OCI-LY7 (cell line): ENCODE data around the gene MAGI1. TPM values are rescaled to one million over a fixed set of nuclear protein-coding genes. Genes with fewer than 3 reads are reported as not detected.
"Not testable (repeated sequence)": the region's sequence is repeated elsewhere in the genome, so short reads cannot be mapped to it uniquely, and the experiment has no call there.

Source experiments
- BruUV-seq: library from RNA; stranded (reverse); fragments of 400-500 nt; replicated peaks from 2 replicates; lab custom pipeline; 2021; lab: Mats Ljungman, UMichigan
- CTCF ChIA-PET: fragments of 300-600 bp; sonication (Branson Sonifier 250); formaldehyde crosslinking; loops from one replicate; lab custom pipeline; 2022; ENCODE audit warnings: antibody characterized with exemption; ENCODE audit not compliant: unreplicated experiment; lab: Charles Lee
- POLR2A ChIA-PET: fragments of 300-600 bp; sonication (Branson Sonifier 250); formaldehyde crosslinking; loops from one replicate; lab custom pipeline; 2022; ENCODE audit warnings: antibody characterized with exemption; lab: Charles Lee
- DNase-seq: peaks from one replicate; pipeline ENCODE4 v3.0.0-alpha.2; 2015; ENCODE audit warnings: low spot score
- H2AFZ ChIP-seq: fragments of 200-600 bp; sonication (generic), shearing (Covaris generic); 2 replicates; pipeline ENCODE4 v1.6.1; 2014; ENCODE audit warnings: mild to moderate bottlenecking, antibody characterized with exemption, low read length, moderate library complexity
- H3K27ac ChIP-seq: fragments of 200-600 bp; sonication (generic); 2 replicates; pipeline ENCODE4 v1.5.1; 2014; ENCODE audit warnings: mixed run types, low read depth, mild to moderate bottlenecking, moderate library complexity, low read length, inconsistent platforms; ENCODE audit not compliant: poor library complexity, severe bottlenecking
- H3K36me3 ChIP-seq: fragments of 200-600 bp; sonication (generic); 2 replicates; pipeline ENCODE4 v1.6.1; 2014; ENCODE audit warnings: mild to moderate bottlenecking, antibody characterized with exemption, low read length, moderate library complexity, mixed read lengths; ENCODE audit not compliant: insufficient read depth
- H3K4me1 ChIP-seq: fragments of 200-600 bp; sonication (generic); 2 replicates; pipeline ENCODE4 v1.5.1; 2014; ENCODE audit warnings: mild to moderate bottlenecking, low read length; ENCODE audit not compliant: insufficient read depth, poor library complexity, severe bottlenecking
- H3K4me2 ChIP-seq: fragments of 200-600 bp; sonication (generic); 2 replicates; pipeline ENCODE4 v1.6.1; 2014; ENCODE audit warnings: mild to moderate bottlenecking, low read length
- H3K4me3 ChIP-seq: fragments of 200-600 bp; sonication (generic); 2 replicates; pipeline ENCODE4 v1.5.1; 2014; ENCODE audit warnings: mild to moderate bottlenecking, low read depth, low read length; ENCODE audit not compliant: poor library complexity, severe bottlenecking
- H3K79me2 ChIP-seq: fragments of 200-600 bp; sonication (generic); 2 replicates; pipeline ENCODE4 v1.6.1; 2016; ENCODE audit warnings: low read depth, mild to moderate bottlenecking, low read length, moderate library complexity, mixed read lengths; ENCODE audit not compliant: insufficient read depth
- H3K9me2 ChIP-seq: fragments of 200-600 bp; sonication (generic); 2 replicates; pipeline ENCODE4 v1.6.1; 2016; ENCODE audit warnings: mild to moderate bottlenecking, low read length, mixed read lengths; ENCODE audit not compliant: insufficient read depth
- H3K9me3 ChIP-seq: fragments of 200-600 bp; sonication (generic); 2 replicates; pipeline ENCODE4 v1.6.1; 2014; ENCODE audit warnings: mild to moderate bottlenecking, mixed run types, low read length, mixed read lengths
- H4K20me1 ChIP-seq: fragments of 200-600 bp; sonication (generic); 2 replicates; pipeline ENCODE4 v1.6.1; 2014; ENCODE audit warnings: mild to moderate bottlenecking, antibody characterized with exemption, low read length, moderate library complexity, mixed read lengths; ENCODE audit not compliant: insufficient read depth
- CTCF ChIP-seq: fragments of 200-600 bp; sonication (generic); conservative IDR thresholded peaks from 2 replicates; pipeline ENCODE4 v1.5.1; 2014; ENCODE audit warnings: mild to moderate bottlenecking, antibody characterized with exemption, low read length, moderate library complexity, mixed read lengths
- EZH2phosphoT487 ChIP-seq: fragments of 200-600 bp; sonication (generic); IDR thresholded peaks from 2 replicates; pipeline ENCODE4 v1.6.1; 2018; ENCODE audit warnings: low read depth, borderline replicate concordance, mild to moderate bottlenecking, mixed run types, antibody characterized with exemption, low read length, moderate library complexity, mixed read lengths
- intact Hi-C: fragments of 100-400 bp; cut with micrococcal nuclease; formaldehyde crosslinking; loops from one replicate; pipeline ENCODE4 v1.10.0; 2022; ENCODE audit not compliant: unreplicated experiment
- total RNA-seq, 2 experiments: library from RNA; depleted of rRNA in 1 of 2; stranded (reverse); fragments of >200 nt in 1 of 2; shearing (Covaris generic) in 1 of 2; gene quantifications; 2 replicates each; pipeline ENCODE4 v1.2.3, GENCODE V29; 2014 to 2022

The MAGI1 gene
- total RNA-seq, 2 experiments from 2014 or later = 0.63 to 2.5 TPM

DNA sequence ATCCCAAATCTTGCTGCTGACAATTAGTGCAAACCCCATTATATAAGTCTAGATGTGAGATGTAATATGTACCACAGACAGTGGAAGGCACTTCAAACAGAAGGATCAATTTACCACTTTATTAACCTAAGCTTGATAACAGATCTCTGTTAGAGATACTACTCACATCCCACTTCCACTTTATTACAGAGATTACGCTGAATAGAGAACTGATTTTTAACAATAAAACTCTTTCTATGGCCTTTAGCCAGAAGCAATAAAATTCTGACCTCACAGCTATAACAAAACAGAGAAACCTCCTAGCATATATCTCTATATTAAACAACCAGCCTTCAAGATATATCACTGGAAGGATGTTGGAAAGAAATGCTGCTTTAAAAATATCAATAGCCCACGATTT, 517.7 kb downstream of the MAGI1 start:
- H3K4me2 ChIP-seq = no peak overlapping the region
- no peaks in the 10 kb centered on the region for H4K20me1 ChIP-seq
- H2AFZ ChIP-seq = no peak overlapping the region
- CTCF ChIA-PET = no interaction called here
- DNase-seq = no peak
- H3K4me1 ChIP-seq = no peaks in the 10 kb centered on the region
- H3K36me3 ChIP-seq = no peaks in the 10 kb centered on the region
- no peaks in the 10 kb centered on the region for H3K9me3 ChIP-seq
- H3K27ac ChIP-seq = no peak overlapping the region
- H3K9me2 ChIP-seq = no peaks in the 10 kb centered on the region
- no peak overlapping the region for H3K4me3 ChIP-seq
- TF ChIP-seq CTCF (no peak), EZH2phosphoT487 (no peak)
- POLR2A ChIA-PET = interaction anchor here (1.2 kb wide), 1 partner anchor 12 kb away, joined by 3 read pairs; no protein-coding TSS in a partner anchor
- intact Hi-C loops = no loop called here
- no TSS peak for BruUV-seq
- H3K79me2 ChIP-seq = no peaks in the 10 kb centered on the region

GRCh38 chr3:65516998-65517397, 521.7 kb downstream of the MAGI1 start:
- TF ChIP-seq CTCF = no peak
- TF ChIP-seq EZH2phosphoT487 = no peak
- ChIA-PET CTCF (no interaction called here), POLR2A (interaction anchor here (0.7 kb wide), 1 partner anchor 18 kb away, joined by 4 read pairs; no protein-coding TSS in a partner anchor)
- H3K4me2 ChIP-seq = no peak overlapping the region
- no peaks in the 10 kb centered on the region for H3K36me3 ChIP-seq
- H3K4me3 ChIP-seq = no peak overlapping the region
- no peak for DNase-seq
- BruUV-seq = no TSS peak
- intact Hi-C loops = no loop called here
- H3K9me3 ChIP-seq = no peaks in the 10 kb centered on the region
- H2AFZ ChIP-seq = no peak overlapping the region
- H3K27ac ChIP-seq = no peak overlapping the region
- no peaks in the 10 kb centered on the region for H3K4me1 ChIP-seq
- no peaks in the 10 kb centered on the region for H3K9me2 ChIP-seq
- no peaks in the 10 kb centered on the region for H3K79me2 ChIP-seq
- no peaks in the 10 kb centered on the region for H4K20me1 ChIP-seq

- H3K36me3 ChIP-seq, POLR2A ChIA-PET, H3K27ac ChIP-seq, H4K20me1 ChIP-seq, H3K4me3 ChIP-seq, H3K79me2 ChIP-seq, intact Hi-C loops, H3K9me2 ChIP-seq, H3K4me1 ChIP-seq, DNase-seq, BruUV-seq, H3K4me2 ChIP-seq, H2AFZ ChIP-seq, CTCF ChIA-PET, H3K9me3 ChIP-seq: not testable (repeated sequence)
Measured at GRCh38 chr3:65514317-65514716, 524.4 kb downstream of the MAGI1 start.

GRCh38 chr3:65509423-65509794, 529.3 kb downstream of the MAGI1 start:
- CTCF ChIA-PET = interaction anchor here (0.6 kb wide), 1 partner anchor 307 kb away, joined by 3 read pairs; no protein-coding TSS in a partner anchor
- DNase-seq, H3K36me3 ChIP-seq, intact Hi-C loops, H3K79me2 ChIP-seq, H3K27ac ChIP-seq, H3K4me3 ChIP-seq, H3K4me1 ChIP-seq, H4K20me1 ChIP-seq, H3K9me2 ChIP-seq, H3K9me3 ChIP-seq, POLR2A ChIA-PET, H2AFZ ChIP-seq, H3K4me2 ChIP-seq, BruUV-seq: not testable (repeated sequence)
